HepG2 (cell line): ENCODE results near the gene DTNB. TPM values are rescaled to one million over a fixed set of nuclear protein-coding genes. Genes with fewer than 3 reads are reported as not detected.

Source experiments
- ATAC-seq: fragments of 200-7000 bp; cut with Tn5 transposase; 3 replicates; pipeline ENCODE4 v1.9.1; 2020; ENCODE audit warnings: mild to moderate bottlenecking, moderate library complexity
- BruUV-seq: library from RNA; stranded (reverse); fragments of 400-500 nt; replicated peaks from 2 replicates; lab custom pipeline; 2021; lab: Mats Ljungman, UMichigan
- CTCF ChIA-PET: fragments of 300-600 bp; formaldehyde crosslinking; extraction: SDS; loops from one replicate; lab custom pipeline; 2021; ENCODE audit warnings: low total read pairs, inconsistent platforms, low intra/inter-chr PET ratio; lab: Yijun Ruan, JAX
- POLR2A ChIA-PET: fragments of 350-600 bp; sonication (Branson Sonifier 250); formaldehyde crosslinking; loops from one replicate; lab custom pipeline; 2020; ENCODE audit warnings: antibody characterized with exemption, inconsistent platforms; lab: Yijun Ruan, JAX
- DNase-seq: peaks from one replicate; pipeline ENCODE4 v3.0.0-alpha.2; 2015; ENCODE audit warnings: low spot score
- FAIRE-seq: peaks from 3 replicates; lab custom pipeline; 2011; peaks lifted over from hg19 to GRCh38; lab: Jason Lieb, UNC
- H2AFZ ChIP-seq: one replicate; pipeline ENCODE4 v1.6.1; 2011; ENCODE audit warnings: low read length, inconsistent platforms
- H3K27ac ChIP-seq: fragments of 300-600 bp; 3 replicates; pipeline ENCODE4 v1.8.0; 2011; ENCODE audit warnings: mixed run types, mild to moderate bottlenecking, mixed read lengths, low read length, inconsistent platforms; ENCODE audit not compliant: insufficient read depth; ENCODE audit errors: extremely low read length
- H3K27me3 ChIP-seq, 2 experiments: fragments of 200-600 bp in 1 of 2; 2 replicates in 1 of 2; 3 replicates in 1 of 2; pipeline versions ENCODE4 v1.6.0 to v1.8.0; 2011; ENCODE audit warnings: low read length in 2 of 2, mild to moderate bottlenecking in 2 of 2, moderate library complexity in 2 of 2, inconsistent platforms in 1 of 2; ENCODE audit not compliant: insufficient read depth in 2 of 2, control insufficient read depth in 1 of 2
- H3K36me3 ChIP-seq, 2 experiments: fragments of 200-600 bp in 1 of 2; replicated peaks in 1 of 2; 2 replicates in 1 of 2; 3 replicates in 1 of 2; pipeline versions ENCODE4 v1.5.1 to v1.8.0; 2011; ENCODE audit warnings: low read length in 2 of 2, inconsistent platforms in 1 of 2; ENCODE audit not compliant: insufficient read depth in 2 of 2, control insufficient read depth in 1 of 2
- H3K4me1 ChIP-seq: 2 replicates; pipeline ENCODE4 v1.5.1; 2012; ENCODE audit warnings: low read length, inconsistent platforms; ENCODE audit not compliant: insufficient read depth
- H3K4me2 ChIP-seq: 2 replicates; pipeline ENCODE4 v1.6.0; 2011; ENCODE audit warnings: low read depth, low read length, inconsistent platforms
- H3K4me3 ChIP-seq, 3 experiments: fragments of 200-600 bp in 1 of 3; sonication (generic), shearing (Covaris generic) in 1 of 3; replicated peaks in 1 of 3; 2 replicates each; pipeline ENCODE4 v1.5.1; 2011 to 2016; ENCODE audit warnings: low read length in 3 of 3, inconsistent platforms in 2 of 3, low read depth in 2 of 3, mild to moderate bottlenecking in 2 of 3, control low read depth in 1 of 3, mixed read lengths in 1 of 3; ENCODE audit not compliant: insufficient read depth in 1 of 3
- H3K79me2 ChIP-seq: one replicate; pipeline ENCODE4 v1.6.1; 2011; ENCODE audit warnings: low read length, inconsistent platforms; ENCODE audit not compliant: insufficient read depth
- H3K9ac ChIP-seq: 2 replicates; pipeline ENCODE4 v1.6.0; 2011; ENCODE audit warnings: mild to moderate bottlenecking, low read depth, low read length, inconsistent platforms; ENCODE audit not compliant: insufficient read depth
- H3K9me3 ChIP-seq: 2 replicates; pipeline ENCODE4 v1.5.1; 2012; ENCODE audit warnings: mild to moderate bottlenecking, low read length
- H4K20me1 ChIP-seq: 2 replicates; pipeline ENCODE4 v1.6.0; 2011; ENCODE audit warnings: inconsistent platforms, mild to moderate bottlenecking, low read length, moderate library complexity; ENCODE audit not compliant: insufficient read depth
- EED ChIP-seq: sonication (generic); formaldehyde crosslinking; IDR thresholded peaks from 2 replicates; pipeline ENCODE4 v1.5.0; 2020; ENCODE audit warnings: mild to moderate bottlenecking, missing genetic modification reagents
- GABPB1 ChIP-seq: IDR thresholded peaks from 2 replicates; pipeline ENCODE4 v1.6.1; 2016; ENCODE audit warnings: mild to moderate bottlenecking, missing genetic modification reagents, moderate library complexity, missing compliant biosample characterization
- GFI1 ChIP-seq: sonication (generic); formaldehyde crosslinking; IDR thresholded peaks from 2 replicates; pipeline ENCODE4 v1.5.0; 2020; ENCODE audit warnings: missing genetic modification reagents, mild to moderate bottlenecking, borderline replicate concordance
- HOMEZ ChIP-seq: IDR thresholded peaks from 2 replicates; pipeline ENCODE4 v1.6.1; 2016; ENCODE audit warnings: low read depth
- MIXL1 ChIP-seq: IDR thresholded peaks from 2 replicates; pipeline ENCODE4 v1.6.1; 2016
- RXRB ChIP-seq: IDR thresholded peaks from 2 replicates; pipeline ENCODE4 v1.6.1; 2016; ENCODE audit warnings: borderline replicate concordance, missing genetic modification reagents, missing compliant biosample characterization
- SNAPC2 ChIP-seq: sonication (generic); formaldehyde crosslinking; IDR thresholded peaks from 2 replicates; pipeline ENCODE4 v1.8.1; 2022; ENCODE audit warnings: mild to moderate bottlenecking, missing genetic modification reagents
- TRIM24 ChIP-seq: sonication (generic); formaldehyde crosslinking; IDR thresholded peaks from 2 replicates; pipeline ENCODE4 v1.8.0; 2022; ENCODE audit warnings: mild to moderate bottlenecking, missing genetic modification reagents
- ZBTB21 ChIP-seq: sonication (generic); formaldehyde crosslinking; IDR thresholded peaks from 2 replicates; pipeline ENCODE4 v1.4.0; 2020; ENCODE audit warnings: missing genetic modification reagents
- ZFX ChIP-seq: sonication (generic); formaldehyde crosslinking; IDR thresholded peaks from 2 replicates; pipeline ENCODE4 v1.4.0; 2020; ENCODE audit warnings: mild to moderate bottlenecking, low read depth, missing genetic modification reagents, moderate library complexity
- ZNF136 ChIP-seq: sonication (generic); formaldehyde crosslinking; IDR thresholded peaks from 2 replicates; pipeline ENCODE4 v1.8.1; 2022; ENCODE audit warnings: low read depth, mild to moderate bottlenecking, moderate library complexity, missing genetic modification reagents
- ZNF337 ChIP-seq: sonication (generic); formaldehyde crosslinking; IDR thresholded peaks from 2 replicates; pipeline ENCODE4 v1.5.1; 2020; ENCODE audit warnings: missing genetic modification reagents, low read depth, mild to moderate bottlenecking, borderline replicate concordance
- ZNF350 ChIP-seq: sonication (generic); formaldehyde crosslinking; IDR thresholded peaks from 2 replicates; pipeline ENCODE4 v1.4.0; 2020; ENCODE audit warnings: mild to moderate bottlenecking, low read depth, missing genetic modification reagents, borderline replicate concordance
- ZNF468 ChIP-seq: sonication (generic); formaldehyde crosslinking; IDR thresholded peaks from 2 replicates; pipeline ENCODE4 v1.8.0; 2022; ENCODE audit warnings: mild to moderate bottlenecking, moderate library complexity, missing genetic modification reagents
- ZNF687 ChIP-seq: sonication (generic); formaldehyde crosslinking; IDR thresholded peaks from 2 replicates; pipeline ENCODE4 v1.5.1; 2020; ENCODE audit warnings: mild to moderate bottlenecking, missing genetic modification reagents, moderate library complexity
- ZNF709 ChIP-seq: sonication (generic); formaldehyde crosslinking; IDR thresholded peaks from 2 replicates; pipeline ENCODE4 v1.5.0; 2020; ENCODE audit warnings: mild to moderate bottlenecking, missing genetic modification reagents
- ZSCAN21 ChIP-seq: sonication (generic); formaldehyde crosslinking; IDR thresholded peaks from 2 replicates; pipeline ENCODE4 v1.8.0; 2022; ENCODE audit warnings: mild to moderate bottlenecking, missing genetic modification reagents, moderate library complexity, borderline replicate concordance
- WGBS: methylation state at CpG from one replicate; pipeline ENCODE4 v1.1.6; 2017; ENCODE audit warnings: low lambda C conversion rate; 5-methylcytosine and 5-hydroxymethylcytosine counted together
- in situ Hi-C: cut with HindIII; loops from 2 replicates; pipeline ENCODE4 v1.10.0; 2017; ENCODE audit warnings: low pct_unique_long_range_greater_than_20kb; ENCODE audit not compliant: extremely low pct_ligation_motif_present
- intact Hi-C: fragments of 100-400 bp; cut with micrococcal nuclease; formaldehyde crosslinking; loops from one replicate; pipeline ENCODE4 v1.10.0; 2022; ENCODE audit not compliant: unreplicated experiment
- polyA plus RNA-seq, 8 experiments: library from polyadenylated mRNA; depleted of rRNA in 3 of 8; stranded (reverse) in 7 of 8; unstranded in 1 of 8; fragments of >200 nt; fragmentation: Illumina TruSeq in 4 of 8; extraction: Trizol in 4 of 8; gene quantifications; 2 replicates each; pipeline versions ENCODE4 v1.2.1 to v1.2.3, GENCODE V29; 2011 to 2016; ENCODE audit warnings: low read depth in 4 of 8, missing spikeins in 1 of 8, mixed read lengths in 1 of 8; ENCODE audit not compliant: insufficient read depth in 1 of 8
- total RNA-seq, 5 experiments: library from RNA; depleted of rRNA; stranded (reverse); fragments of >200 nt; fragmentation: Illumina TruSeq; extraction: Trizol; gene quantifications; 2 replicates each; pipeline ENCODE4 v1.2.3, GENCODE V29; 2016; ENCODE audit warnings: low read depth in 1 of 5

DTNB gene
- total and polyA plus RNA-seq, 2 of the 13 experiments (the other 11 are each of a cell fraction or from before 2014, with no cell fraction given), result 14.4 to 23.9 TPM

- Histone ChIP-seq H3K4me1 (no peaks in the 10 kb centered on the region), H3K79me2 (no peaks in the 10 kb centered on the region), H3K4me2 (no peak overlapping the region), H3K9me3 (no peaks in the 10 kb centered on the region), H3K36me3 (no peaks in the 10 kb centered on the region), H3K27me3 (no peaks in the 10 kb centered on the region), H2AFZ (no peak overlapping the region), H3K9ac (no peak overlapping the region), H3K27ac (no peak overlapping the region), H4K20me1 (no peaks in the 10 kb centered on the region), H3K4me3 (no peak overlapping the region)
- TF ChIP-seq ZSCAN21 (CRISPR knock-in tag), result no peak
- TF ChIP-seq ZNF337, result no peak
- no peak for TF ChIP-seq GFI1 (CRISPR knock-in tag)
- no peak for TF ChIP-seq SNAPC2 (CRISPR knock-in tag)
- no peak for TF ChIP-seq ZNF350
- no peak for TF ChIP-seq ZNF709 (CRISPR knock-in tag)
- TF ChIP-seq EED (CRISPR knock-in tag), result no peak
- no peak for TF ChIP-seq TRIM24 (CRISPR knock-in tag)
- no peak for TF ChIP-seq ZNF136 (CRISPR knock-in tag)
- TF ChIP-seq ZNF468 (CRISPR knock-in tag), result no peak
- TF ChIP-seq ZNF687 (CRISPR knock-in tag), result no peak
- no peak for TF ChIP-seq ZBTB21 (CRISPR knock-in tag)
- no peak for TF ChIP-seq ZFX (CRISPR knock-in tag)
- no peak for TF ChIP-seq RXRB (CRISPR knock-in tag)
- no peak for TF ChIP-seq MIXL1
- TF ChIP-seq GABPB1 (CRISPR knock-in tag), result no peak
- TF ChIP-seq HOMEZ (CRISPR knock-in tag), result no peak
- ATAC-seq (no peak), DNase-seq (no peak), FAIRE-seq (no peak)
- intact Hi-C loops (no loop called here), in situ Hi-C loops (no loop called here)
- BruUV-seq, result no TSS peak
- CTCF ChIA-PET, result no interaction called here
- POLR2A ChIA-PET, result no interaction called here
- 95% methylated on average over 2 of the region's 2 CpGs for WGBS
Measured at GRCh38 chr2:25505622-25506021, 167.8 kb downstream of the DTNB start.
